ENCODE data around the gene OLFML2A.
A peak's percentile ranks its signal among the peaks of the same experiment; 100 is the strongest.
"Not testable (repeated sequence)": the region's sequence is repeated elsewhere in the genome, so short reads cannot be mapped to it uniquely, and the experiment has no call there.

The OLFML2A gene

GRCh38 chr9:124818431-124819281, 41.7 kb downstream of the OLFML2A start:
- peak; percentile 43 for DNase-seq
- peaks cover 41% of the 10 kb centered on the region for H3K27me3 Mint-ChIP-seq
- H3K9me3 Mint-ChIP-seq = no peaks in the 10 kb centered on the region
- no peak overlapping the region for H3K4me3 Mint-ChIP-seq
- CTCF ChIA-PET = interaction anchor here (1.0 to 2.6 kb wide), 4 partner anchors 29 to 201 kb away, joined by 3 to 13 read pairs (median 4); partner anchors contain the start of gene WDR38
- no peaks in the 10 kb centered on the region for H3K36me3 Mint-ChIP-seq
- H3K4me1 Mint-ChIP-seq = peaks cover 18% of the 10 kb centered on the region
- no peak overlapping the region for H3K27ac Mint-ChIP-seq

DNA sequence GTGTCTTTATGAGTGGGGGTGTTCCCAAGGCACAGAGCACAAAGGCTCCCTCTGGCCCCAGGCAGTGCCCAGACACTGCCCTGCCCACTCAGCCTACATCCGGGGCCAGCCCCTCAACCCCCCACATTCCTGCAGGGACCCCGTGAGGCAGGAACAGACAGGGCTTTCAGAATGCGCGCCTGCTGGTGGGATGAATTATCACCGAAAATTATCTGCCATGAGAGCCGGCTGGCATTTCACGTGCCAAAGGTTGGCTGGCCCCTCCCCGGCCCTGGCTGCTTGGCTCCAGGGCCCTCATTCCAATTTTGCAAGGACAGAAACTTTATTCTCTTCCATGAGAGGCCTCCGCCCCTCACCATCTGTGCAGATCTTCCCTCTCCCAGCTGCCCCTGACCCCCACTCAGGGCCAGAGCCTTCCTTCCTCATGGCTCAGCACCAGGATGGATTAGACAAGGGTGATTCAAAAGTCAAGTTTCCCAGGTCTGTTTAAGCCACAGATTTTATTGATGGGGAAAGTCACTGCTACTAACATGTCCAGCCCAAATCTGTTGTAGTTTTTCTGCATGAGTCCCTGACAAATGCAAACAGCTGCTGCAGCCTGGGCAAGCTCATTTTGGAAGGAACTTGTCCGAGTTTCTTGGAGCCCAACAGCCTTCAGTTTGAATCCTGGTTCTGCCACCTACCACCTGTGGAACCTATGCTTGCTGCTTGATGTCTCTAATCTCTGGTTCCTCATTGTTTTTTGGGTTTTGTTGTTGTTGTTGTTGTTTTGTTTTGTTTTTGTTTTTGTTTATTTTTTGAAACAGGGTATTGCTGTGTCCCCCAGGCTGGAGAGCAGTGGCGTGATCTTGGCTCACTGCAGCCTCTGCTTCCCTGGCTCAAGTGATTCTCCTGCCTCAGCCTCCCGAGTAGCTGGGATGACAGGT, 44.0 kb downstream of the OLFML2A start:
- Mint-ChIP-seq H3K4me3 (no peak overlapping the region), H3K9me3 (no peaks in the 10 kb centered on the region), H3K27me3 (peaks cover 28% of the 10 kb centered on the region)

DNA sequence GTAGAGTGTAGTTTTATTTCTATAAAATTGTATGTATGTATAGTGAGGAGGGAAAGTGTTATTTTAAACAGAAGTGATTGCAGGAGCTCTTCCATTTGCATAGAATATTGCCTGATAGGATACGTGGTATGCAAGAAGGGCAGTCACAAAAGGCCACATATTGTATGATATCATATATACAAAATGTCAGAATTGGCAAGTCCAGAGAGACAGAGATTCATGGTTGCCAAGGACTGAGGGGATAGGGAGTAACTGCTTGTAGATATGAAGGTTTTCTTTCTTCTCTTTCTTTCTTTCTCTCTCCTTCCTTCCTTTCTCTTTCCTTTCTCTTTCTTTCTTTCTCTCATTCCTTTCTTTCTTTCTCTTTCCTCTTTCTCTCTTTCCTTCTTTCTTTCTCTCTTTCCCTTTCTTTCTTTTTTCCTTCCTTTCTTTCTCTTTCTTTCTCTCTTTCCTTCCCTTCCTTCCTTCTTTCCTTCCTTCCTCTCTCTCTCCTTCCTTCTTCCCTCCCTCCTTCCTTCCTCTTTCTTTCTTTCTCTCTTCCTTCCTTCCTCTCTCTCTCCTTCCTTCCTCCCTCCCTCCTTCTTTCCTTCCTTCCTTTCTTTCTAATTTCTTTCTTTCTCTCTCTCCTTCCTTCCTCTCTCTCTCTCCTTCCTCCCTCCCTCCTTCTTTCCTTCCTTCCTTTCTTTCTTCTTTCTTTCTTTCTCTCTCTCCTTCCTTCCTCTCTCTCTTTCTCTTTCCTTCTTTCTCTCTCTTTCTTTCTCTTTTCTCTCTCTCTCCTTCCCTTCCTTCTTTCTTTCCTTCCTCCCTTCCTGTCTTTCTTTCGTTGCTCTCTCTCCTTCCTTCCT, 51.8 kb downstream of the OLFML2A start:
- H3K27ac Mint-ChIP-seq = peak overlapping the region; percentile 33
- CTCF ChIA-PET = interaction anchor here (1.0 kb wide), 1 partner anchor 11 kb away, joined by 3 read pairs; no protein-coding TSS in a partner anchor

More for the DNA sequence above, 44.0 kb downstream of the OLFML2A start:
- Mint-ChIP-seq H3K27ac (no peak overlapping the region), H3K36me3 (no peaks in the 10 kb centered on the region), H3K4me1 (peaks cover 18% of the 10 kb centered on the region)
- DNase-seq = no peak
- CTCF ChIA-PET = no interaction called here

GRCh38 chr9:124829334-124829669, 52.4 kb downstream of the OLFML2A start:
- Mint-ChIP-seq H3K27me3 (peaks cover 21% of the 10 kb centered on the region), H3K36me3 (no peaks in the 10 kb centered on the region), H3K9me3 (no peaks in the 10 kb centered on the region), H3K4me1 (no peaks in the 10 kb centered on the region), H3K27ac (peak overlapping the region; percentile 33), H3K4me3 (no peak overlapping the region)
- DNase-seq = no peak
- CTCF ChIA-PET = no interaction called here

More for the DNA sequence above, 51.8 kb downstream of the OLFML2A start:
- H3K27me3 Mint-ChIP-seq = peaks cover 21% of the 10 kb centered on the region
- no peak for DNase-seq
- no peaks in the 10 kb centered on the region for H3K4me1 Mint-ChIP-seq
- H3K36me3 Mint-ChIP-seq = no peaks in the 10 kb centered on the region
- H3K4me3 Mint-ChIP-seq = no peak overlapping the region
- H3K9me3 Mint-ChIP-seq = no peaks in the 10 kb centered on the region

DNA sequence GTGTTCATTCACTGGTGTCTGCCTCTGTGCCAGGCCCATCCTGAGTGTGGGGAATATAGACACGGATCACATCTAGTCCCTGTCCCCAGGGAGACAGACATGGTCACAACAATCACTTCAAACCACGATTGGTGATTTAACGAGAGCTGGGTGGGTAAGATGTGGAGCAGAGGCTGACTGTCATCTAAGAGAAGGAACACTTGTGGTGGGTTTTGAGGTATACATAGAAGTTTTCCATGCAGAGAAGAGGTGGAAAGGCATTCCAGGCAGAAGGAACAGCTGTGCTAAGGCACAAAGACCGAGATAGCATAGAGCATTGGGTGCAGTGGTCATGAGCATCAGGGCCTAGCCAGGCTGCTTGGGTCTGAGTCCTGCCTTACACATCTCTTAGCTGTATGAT, 53.7 kb downstream of the OLFML2A start:
- H3K27me3 Mint-ChIP-seq = peaks cover 30% of the 10 kb centered on the region
- no peaks in the 10 kb centered on the region for H3K36me3 Mint-ChIP-seq
- no peak for DNase-seq
- no peaks in the 10 kb centered on the region for H3K4me1 Mint-ChIP-seq
- H3K9me3 Mint-ChIP-seq = no peaks in the 10 kb centered on the region
- no peak overlapping the region for H3K27ac Mint-ChIP-seq
- CTCF ChIA-PET = no interaction called here
- no peak overlapping the region for H3K4me3 Mint-ChIP-seq

DNA sequence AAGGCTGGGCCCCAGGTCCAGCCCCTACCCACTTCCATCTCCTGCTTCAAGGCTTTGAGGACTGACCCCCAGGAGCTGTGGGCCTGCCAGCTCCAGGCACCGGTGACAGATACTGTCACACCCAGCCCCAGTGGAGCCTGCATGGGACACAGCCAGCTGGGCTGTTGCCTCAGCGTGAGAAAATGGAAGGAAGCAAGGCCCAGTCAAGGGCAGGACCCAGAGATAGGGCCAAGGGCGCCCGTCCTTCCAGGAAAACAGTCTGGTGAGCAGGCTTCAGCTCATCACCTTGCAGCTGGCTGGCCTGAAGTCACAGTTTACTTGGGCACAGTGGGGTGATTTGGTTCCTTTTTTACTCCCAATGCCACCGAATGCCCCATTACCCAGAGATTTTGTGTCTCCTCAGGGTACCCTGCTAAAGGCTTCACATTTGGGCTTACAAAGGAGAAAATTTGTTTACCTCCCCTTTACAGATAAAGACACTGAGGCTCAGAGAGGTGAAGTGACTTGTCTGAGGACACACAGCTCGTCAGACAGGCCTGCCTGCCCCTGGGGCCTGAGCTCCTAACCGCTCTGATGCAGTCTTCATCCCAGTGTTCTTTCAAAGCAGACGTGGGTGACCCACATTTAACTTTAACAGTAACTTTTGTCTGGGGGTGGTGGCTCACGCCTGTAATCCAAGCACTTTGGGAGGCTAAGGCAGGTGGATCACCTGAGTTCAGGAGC, 54.9 kb downstream of the OLFML2A start:
- H3K9me3 Mint-ChIP-seq = no peaks in the 10 kb centered on the region

DNA sequence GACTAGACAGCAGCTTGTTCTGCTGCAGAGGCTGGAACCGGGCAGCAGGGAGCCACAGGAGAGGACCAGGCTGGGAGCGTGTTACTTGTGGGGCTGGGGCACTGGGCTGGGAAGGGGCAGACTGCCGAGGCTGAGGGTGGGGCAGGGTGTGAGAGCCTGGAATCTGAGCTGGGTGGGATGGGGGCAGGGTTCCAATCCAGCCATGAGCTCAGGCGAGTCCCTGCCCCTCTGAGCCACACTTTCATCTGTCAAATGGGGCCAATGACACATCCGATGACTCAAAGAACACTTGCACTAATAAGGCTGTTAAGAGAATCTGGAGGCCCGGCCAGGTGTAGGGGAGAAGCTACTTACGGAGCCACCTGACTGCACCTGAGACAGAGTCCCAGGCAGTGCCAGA, 57.7 kb downstream of the OLFML2A start:
- CTCF ChIA-PET = no interaction called here
- H3K4me1 Mint-ChIP-seq = no peaks in the 10 kb centered on the region
- no peak overlapping the region for H3K27ac Mint-ChIP-seq
- H3K36me3 Mint-ChIP-seq = no peaks in the 10 kb centered on the region
- no peaks in the 10 kb centered on the region for H3K9me3 Mint-ChIP-seq
- H3K27me3 Mint-ChIP-seq = peaks cover 56% of the 10 kb centered on the region
- no peak for DNase-seq
- no peak overlapping the region for H3K4me3 Mint-ChIP-seq

More for the DNA sequence above, 54.9 kb downstream of the OLFML2A start:
- DNase-seq = no peak
- Mint-ChIP-seq H3K27me3 (peaks cover 41% of the 10 kb centered on the region), H3K27ac (no peak overlapping the region), H3K4me3 (no peak overlapping the region), H3K36me3 (no peaks in the 10 kb centered on the region), H3K4me1 (no peaks in the 10 kb centered on the region)
- CTCF ChIA-PET = interaction anchor here (0.6 to 1.1 kb wide), 2 partner anchors 36 to 312 kb away, joined by 3 read pairs; no protein-coding TSS in a partner anchor

- no peaks in the 10 kb centered on the region for H3K4me1 Mint-ChIP-seq
- no peaks in the 10 kb centered on the region for H3K9me3 Mint-ChIP-seq
- H3K27ac Mint-ChIP-seq = no peak overlapping the region
- H3K4me3 Mint-ChIP-seq = no peak overlapping the region
- CTCF ChIA-PET = no interaction called here
- DNase-seq = no peak
- no peaks in the 10 kb centered on the region for H3K36me3 Mint-ChIP-seq
- peaks cover 61% of the 10 kb centered on the region for H3K27me3 Mint-ChIP-seq
Measured at GRCh38 chr9:124835026-124835557, 58.2 kb downstream of the OLFML2A start.

DNA sequence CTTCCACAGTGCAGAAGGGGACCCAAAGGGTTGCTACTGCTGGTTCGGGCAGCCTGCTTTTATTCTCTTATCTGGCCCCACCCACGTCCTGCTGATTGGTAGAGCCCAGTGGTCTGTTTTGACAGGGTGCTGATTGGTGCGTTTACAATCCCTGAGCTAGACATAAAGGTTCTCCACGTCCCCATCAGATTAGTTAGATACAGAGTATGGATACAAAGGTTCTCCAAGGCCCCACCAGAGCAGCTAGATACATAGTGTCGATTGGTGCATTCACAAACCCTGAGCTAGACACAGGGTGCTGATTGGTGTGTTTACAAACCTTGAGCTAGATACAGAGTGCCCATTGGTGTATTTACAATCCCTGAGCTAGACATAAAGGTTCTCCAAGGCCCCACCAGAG, 61.2 kb downstream of the OLFML2A start:
- H3K36me3 Mint-ChIP-seq, H3K4me1 Mint-ChIP-seq, H3K9me3 Mint-ChIP-seq, H3K27ac Mint-ChIP-seq, CTCF ChIA-PET, DNase-seq, H3K4me3 Mint-ChIP-seq: not testable (repeated sequence)
- peaks cover 72% of the 10 kb centered on the region for H3K27me3 Mint-ChIP-seq

DNA sequence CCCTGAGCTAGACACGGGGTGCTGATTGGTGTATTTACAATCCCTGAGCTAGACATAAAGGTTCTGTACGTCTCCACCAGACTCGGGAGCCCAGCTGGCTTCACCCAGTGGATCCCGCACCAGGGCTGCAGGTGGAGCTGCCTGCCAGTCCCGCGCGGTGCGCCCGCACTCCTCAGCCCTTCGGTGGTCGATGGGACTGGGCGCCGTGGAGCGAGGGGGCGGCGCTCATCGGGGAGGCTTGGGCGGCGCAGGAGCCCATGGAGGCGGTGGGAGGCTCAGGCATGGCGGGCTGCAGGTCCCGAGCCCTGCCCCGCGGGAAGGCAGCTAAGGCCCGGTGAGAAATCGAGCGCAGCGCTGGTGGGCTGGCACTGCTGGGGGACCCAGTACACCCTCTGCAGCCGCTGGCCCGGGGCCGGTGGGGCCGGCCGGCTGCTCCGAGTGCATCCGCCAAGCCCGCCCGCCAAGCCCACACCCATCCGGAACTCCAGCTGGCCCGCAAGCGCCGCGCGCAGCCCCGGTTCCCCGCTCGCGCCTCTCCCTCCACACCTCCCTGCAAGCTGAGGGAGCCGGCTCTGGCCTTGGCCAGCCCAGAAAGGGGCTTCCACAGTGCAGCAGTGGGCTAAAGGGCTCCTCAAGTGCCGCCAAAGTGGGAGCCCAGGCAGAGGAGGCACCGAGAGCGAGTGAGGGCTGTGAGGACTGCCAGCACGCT, 61.8 kb downstream of the OLFML2A start:
- H3K27me3 Mint-ChIP-seq = peaks cover 76% of the 10 kb centered on the region
- not testable (repeated sequence) for DNase-seq, H3K27ac Mint-ChIP-seq, H3K4me3 Mint-ChIP-seq, H3K9me3 Mint-ChIP-seq, H3K36me3 Mint-ChIP-seq, H3K4me1 Mint-ChIP-seq
- CTCF ChIA-PET = interaction anchor here (2.1 kb wide), 1 partner anchor 65 kb away, joined by 19 read pairs; no protein-coding TSS in a partner anchor

DNA sequence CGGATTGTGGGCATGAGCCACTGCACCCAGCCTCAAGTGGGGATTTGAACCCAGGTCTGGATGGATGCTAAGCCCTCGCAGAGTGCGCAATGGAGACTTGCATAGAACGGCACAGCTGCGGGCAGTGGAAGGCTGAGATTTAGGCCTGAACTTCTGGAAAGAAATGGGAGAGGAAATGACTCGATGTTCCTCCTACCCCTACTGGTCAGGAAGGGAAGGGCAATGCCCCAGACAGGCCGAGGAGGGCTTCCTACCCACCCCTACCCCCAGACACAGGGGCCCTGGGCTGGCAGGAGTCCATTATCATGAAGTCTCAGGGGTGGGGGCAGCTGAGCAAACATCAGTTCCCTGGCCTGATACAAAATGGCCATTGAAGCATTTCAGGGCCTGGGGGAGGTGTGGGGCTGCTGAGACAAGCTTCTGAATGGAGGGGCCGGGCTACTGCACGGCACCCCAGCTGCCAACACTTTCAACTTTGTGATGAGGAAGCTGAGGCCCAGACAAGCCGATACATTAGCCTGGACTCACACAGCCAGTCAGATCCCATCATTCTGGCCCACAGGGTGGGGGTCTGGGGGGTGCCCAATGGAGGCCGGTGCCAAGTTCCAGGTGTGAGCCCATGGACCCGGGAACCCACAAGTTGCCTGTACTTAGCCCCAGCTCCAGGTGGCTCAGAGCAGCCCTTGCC, 62.8 kb downstream of the OLFML2A start:
- Mint-ChIP-seq H3K36me3 (no peaks in the 10 kb centered on the region), H3K27me3 (peaks cover 77% of the 10 kb centered on the region), H3K9me3 (no peaks in the 10 kb centered on the region), H3K27ac (no peak overlapping the region), H3K4me3 (no peak overlapping the region), H3K4me1 (no peaks in the 10 kb centered on the region)
- CTCF ChIA-PET = interaction anchor here (0.6 to 3.5 kb wide), 8 partner anchors 11 to 134 kb away, joined by 3 to 29 read pairs (median 4); partner anchors contain the start of gene WDR38
- DNase-seq = no peak

DNA sequence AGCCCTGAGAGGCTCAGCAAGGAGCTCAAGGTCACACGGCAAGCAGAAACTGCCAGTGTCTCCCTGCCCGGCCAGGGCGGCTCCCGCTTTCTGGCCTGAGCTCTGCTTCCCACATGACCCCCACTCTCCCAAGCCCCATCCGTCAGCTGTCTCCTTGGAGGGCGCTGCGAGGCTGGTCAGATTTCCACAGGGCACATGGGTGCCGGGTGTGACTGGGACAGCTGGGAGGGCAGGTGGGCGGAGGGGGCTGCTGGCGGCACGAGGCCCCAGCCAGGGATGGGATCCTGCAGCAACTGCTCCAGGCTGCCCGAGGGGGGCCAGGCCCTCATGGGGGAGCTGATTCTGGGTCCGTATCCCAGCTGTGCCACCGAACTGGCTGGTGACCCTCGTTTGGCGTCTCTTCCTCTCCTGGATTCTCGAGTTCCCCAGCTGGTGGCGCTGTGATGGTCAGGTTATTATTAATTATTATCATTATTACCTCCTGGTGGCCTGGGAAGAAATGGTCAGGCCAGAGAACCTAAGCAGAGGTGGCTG, 63.4 kb downstream of the OLFML2A start:
- H3K27ac Mint-ChIP-seq = no peak overlapping the region

More for the DNA sequence above, 63.4 kb downstream of the OLFML2A start:
- Mint-ChIP-seq H3K36me3 (no peaks in the 10 kb centered on the region), H3K27me3 (peaks cover 71% of the 10 kb centered on the region), H3K4me1 (no peaks in the 10 kb centered on the region), H3K4me3 (no peak overlapping the region), H3K9me3 (no peaks in the 10 kb centered on the region)
- CTCF ChIA-PET = interaction anchor here (0.7 to 3.5 kb wide), 8 partner anchors 10 to 537 kb away, joined by 3 to 29 read pairs (median 4); partner anchors contain the start of gene WDR38
- no peak for DNase-seq
